Fibroblast of gingiva (primary cell): ENCODE results near the gene RICTOR.

Experiments used
- DNase-seq: peaks from one replicate; pipeline ENCODE4 v3.0.0-alpha.2; 2011; ENCODE audit warnings: low read depth

The RICTOR gene

GRCh38 chr5:39092581-39093351 is 18.6 kb upstream of the RICTOR start:
- no peak for DNase-seq

- no peak for DNase-seq
Observed at GRCh38 chr5:39091940-39092580, 17.9 kb upstream of the RICTOR start.

GRCh38 chr5:39083968-39084367 is 9.8 kb upstream of the RICTOR start:
- no peak for DNase-seq

GRCh38 chr5:39082995-39083394 is 8.8 kb upstream of the RICTOR start:
- no peak for DNase-seq

- peak; percentile 74 for DNase-seq
Observed at GRCh38 chr5:39080597-39081204, 6.5 kb upstream of the RICTOR start.

GRCh38 chr5:39080168-39080567 is 6.0 kb upstream of the RICTOR start:
- DNase-seq = no peak

- no peak for DNase-seq
Observed at GRCh38 chr5:39079147-39079546, 4.9 kb upstream of the RICTOR start.

GRCh38 chr5:39076757-39077728 is 2.8 kb upstream of the RICTOR start:
- no peak for DNase-seq

- DNase-seq = no peak
Observed at GRCh38 chr5:39076101-39076756, 2.0 kb upstream of the RICTOR start.

GRCh38 chr5:39073767-39074016 is 507 bp downstream of the RICTOR start:
- DNase-seq = no peak

GRCh38 chr5:39072925-39073766 is 1.1 kb downstream of the RICTOR start:
- DNase-seq = peak; percentile 23

- DNase-seq = no peak
Observed at GRCh38 chr5:39068099-39068498, 6.1 kb downstream of the RICTOR start.

- no peak for DNase-seq
Observed at GRCh38 chr5:39064450-39064849, 9.7 kb downstream of the RICTOR start.

GRCh38 chr5:39063037-39063436 is 11.2 kb downstream of the RICTOR start:
- DNase-seq = no peak

- peak; percentile 46 for DNase-seq
Observed at GRCh38 chr5:39062530-39062929, 11.7 kb downstream of the RICTOR start.

- DNase-seq = no peak
Observed at GRCh38 chr5:39062104-39062503, 12.1 kb downstream of the RICTOR start.

GRCh38 chr5:39059064-39059463 is 15.1 kb downstream of the RICTOR start:
- no peak for DNase-seq

GRCh38 chr5:39058178-39058921 is 15.8 kb downstream of the RICTOR start:
- no peak for DNase-seq

GRCh38 chr5:39057734-39058133 is 16.5 kb downstream of the RICTOR start:
- no peak for DNase-seq

GRCh38 chr5:39055768-39056398 is 18.3 kb downstream of the RICTOR start:
- DNase-seq = peak; percentile 15
